HG03103 (cell line): ENCODE measurements around the gene C5orf22.
"Not testable (repeated sequence)": the region's sequence is repeated elsewhere in the genome, so short reads cannot be mapped to it uniquely, and the experiment has no call there.

ENCODE experiments used
- ATAC-seq: cut with Tn5 transposase; IDR thresholded peaks from one replicate; pipeline ENCODE4 v1.9.1; 2021; ENCODE audit warnings: low read depth; ENCODE audit not compliant: unreplicated experiment

C5orf22 gene

DNA sequence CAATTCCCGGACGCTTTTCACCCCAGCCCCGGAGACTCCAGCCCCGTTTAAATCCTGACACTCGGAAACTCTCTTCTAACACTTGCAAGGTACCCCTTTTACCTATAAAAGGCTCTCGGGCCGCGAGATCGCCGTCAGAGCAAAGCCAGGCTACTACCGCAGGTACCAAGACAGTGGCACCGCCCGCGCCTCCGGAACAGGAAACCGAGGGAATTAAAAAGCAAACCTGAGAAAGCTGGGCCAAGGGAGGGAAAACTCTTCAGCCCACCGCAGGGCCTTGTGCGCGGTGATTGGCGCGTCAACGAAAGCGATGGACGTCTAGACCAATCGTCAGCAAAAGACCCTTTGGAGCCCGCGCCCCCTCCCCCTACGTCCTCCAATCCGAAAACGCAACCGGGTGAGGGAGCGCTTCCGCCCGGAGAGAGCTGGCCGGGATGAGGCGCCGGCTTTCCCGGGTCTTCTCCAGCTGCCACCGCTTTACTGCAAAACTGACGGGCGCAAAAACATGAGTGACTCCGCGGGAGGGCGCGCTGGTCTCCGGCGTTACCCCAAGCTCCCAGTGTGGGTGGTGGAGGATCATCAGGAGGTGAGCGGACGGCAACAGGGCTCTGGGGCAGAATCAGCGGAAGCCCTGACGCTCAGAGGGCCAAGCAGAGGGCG, at the start of gene C5orf22, which contains the start of gene DROSHA:
Gene C5orf22 (plus strand): TSS at position 414 of the 660 bp plus-strand sequence. CDS start 92 bp downstream, at position 506.
Gene DROSHA (minus strand): TSS at position 206 of the 660 bp plus-strand sequence. CDS start 3,034 bp downstream, outside the sequence.
- ATAC-seq, result peak; percentile 92

DNA sequence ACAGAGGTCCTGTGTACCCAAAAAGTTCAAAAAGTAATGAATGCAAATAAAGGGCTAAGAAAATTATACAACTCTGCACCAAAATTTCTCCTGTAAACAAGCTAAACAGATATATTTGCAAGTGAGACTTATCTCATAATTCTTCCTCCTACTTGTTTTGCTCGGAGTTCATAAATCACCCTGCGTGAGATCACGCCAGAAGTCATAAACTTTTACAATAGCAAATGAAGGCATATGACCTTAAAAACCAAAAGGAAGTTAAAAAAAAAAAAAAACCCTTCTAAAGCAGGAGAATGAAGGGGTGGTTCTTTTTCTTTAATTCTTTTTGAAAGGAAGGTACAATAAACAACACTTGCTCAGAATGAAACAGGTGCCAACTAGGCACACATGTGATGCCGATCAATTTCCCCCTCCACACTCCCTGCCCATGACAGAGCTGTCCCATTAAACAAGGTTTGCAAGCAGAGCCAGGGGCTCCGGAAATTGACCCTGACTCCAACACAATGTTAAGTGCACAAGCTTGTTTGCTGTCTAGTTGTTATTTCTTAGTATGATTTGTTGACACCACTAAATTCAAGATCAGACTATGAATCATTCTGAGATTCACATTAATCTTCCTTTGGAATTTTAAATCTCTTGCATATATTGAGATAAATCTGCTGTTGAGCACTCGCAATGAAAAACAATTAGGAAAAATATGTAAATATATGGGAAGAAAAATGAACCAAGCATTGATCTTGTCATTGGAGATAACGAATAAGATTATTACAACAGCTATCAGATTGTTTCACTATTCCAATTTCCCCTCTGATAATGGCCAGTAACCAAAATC, 46.5 kb upstream of the C5orf22 start:
- no peak for ATAC-seq

DNA sequence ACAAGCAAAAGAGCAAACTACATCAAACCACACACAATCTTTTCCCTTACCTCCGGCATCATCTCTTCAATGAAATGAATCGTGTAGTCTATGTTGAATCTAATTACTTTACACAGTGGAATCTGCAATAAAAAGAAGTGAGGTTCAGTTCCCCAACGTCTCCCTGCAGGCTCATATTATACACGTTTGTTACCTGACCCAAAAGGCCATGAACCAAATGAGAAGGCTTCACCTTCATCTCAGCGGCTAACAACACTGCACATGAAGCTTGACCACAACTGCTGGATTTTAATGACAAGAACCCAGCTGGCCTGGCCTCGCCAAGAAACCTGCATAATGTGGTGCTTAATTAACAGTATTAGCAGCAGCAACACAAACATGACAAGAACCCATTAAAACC, 45.7 kb upstream of the C5orf22 start:
- no peak for ATAC-seq

DNA sequence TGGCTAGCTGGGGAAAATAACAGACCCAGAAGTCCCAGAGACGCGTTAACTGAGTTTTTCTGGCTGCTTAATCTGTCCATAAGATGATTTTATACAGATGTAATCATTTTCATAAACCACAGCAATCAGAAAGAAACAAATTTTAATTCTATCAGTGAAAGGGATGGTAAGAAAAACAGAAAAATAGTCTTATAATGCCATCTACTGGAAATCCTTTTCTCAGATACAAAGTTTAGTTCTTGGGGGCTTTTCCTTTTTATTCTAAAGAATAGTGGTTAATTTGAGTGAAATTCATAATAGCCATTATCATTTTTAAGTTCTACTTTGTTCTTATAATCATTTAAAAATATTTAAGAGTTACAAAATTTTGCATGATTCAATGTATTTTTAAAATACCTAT, 44.6 kb upstream of the C5orf22 start:
- ATAC-seq, result no peak

DNA sequence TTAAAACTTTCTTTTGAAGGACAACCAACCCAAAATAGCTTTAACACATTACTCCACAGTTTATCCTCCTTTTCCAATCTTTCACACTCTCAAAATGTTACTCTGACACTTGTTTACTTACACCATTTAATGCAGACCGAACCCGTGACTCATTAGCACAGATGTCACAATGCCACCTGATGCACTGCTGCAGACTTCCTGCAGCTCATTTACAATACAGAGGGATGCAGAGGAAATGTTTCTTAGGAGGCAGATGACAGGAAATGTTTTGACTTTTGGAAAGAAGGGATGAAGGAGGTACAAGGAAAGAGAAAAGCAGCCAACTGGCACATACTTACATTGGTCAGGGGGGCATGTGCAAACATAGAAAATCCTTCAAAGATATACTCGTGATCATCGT, 39.2 kb upstream of the C5orf22 start:
- no peak for ATAC-seq

DNA sequence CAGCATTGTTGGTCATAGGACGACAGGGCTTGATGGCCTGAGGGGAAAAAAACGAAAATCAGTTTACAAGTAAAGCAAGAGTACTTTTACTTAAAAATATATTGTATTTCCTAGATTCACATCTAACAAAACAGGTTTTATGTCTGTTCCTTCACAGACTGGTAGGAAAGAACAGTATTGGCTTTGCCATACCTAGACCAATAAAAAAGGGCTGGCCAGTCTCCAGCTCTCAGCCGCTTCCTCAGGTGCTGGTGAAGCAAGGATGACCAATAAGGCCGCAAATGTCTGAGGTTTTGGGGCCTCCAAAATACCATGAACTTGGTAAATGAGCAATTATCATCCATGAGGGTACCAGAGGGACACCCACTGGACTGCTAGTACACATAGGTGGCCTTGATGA, 36.8 kb upstream of the C5orf22 start:
- ATAC-seq, result no peak

DNA sequence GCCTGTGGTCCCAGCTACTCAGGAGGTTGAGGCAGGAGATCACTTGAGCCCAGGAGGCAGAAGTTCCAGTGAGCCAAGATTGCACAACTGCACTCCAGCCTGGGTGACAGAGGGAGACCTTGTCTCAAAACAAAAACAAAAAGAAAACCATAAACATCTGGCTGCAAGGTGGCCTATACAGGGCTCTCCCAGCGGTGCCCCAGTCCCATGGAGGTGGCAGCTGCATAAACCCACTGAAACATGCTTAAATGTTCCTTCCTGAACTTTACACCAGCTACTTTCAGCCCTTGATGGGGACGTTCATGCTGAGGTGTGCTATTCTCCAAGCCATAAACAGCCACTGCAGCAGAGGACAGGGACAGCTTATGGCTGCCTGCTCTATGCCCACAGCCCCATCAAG, 35.8 kb upstream of the C5orf22 start:
- no peak for ATAC-seq

DNA sequence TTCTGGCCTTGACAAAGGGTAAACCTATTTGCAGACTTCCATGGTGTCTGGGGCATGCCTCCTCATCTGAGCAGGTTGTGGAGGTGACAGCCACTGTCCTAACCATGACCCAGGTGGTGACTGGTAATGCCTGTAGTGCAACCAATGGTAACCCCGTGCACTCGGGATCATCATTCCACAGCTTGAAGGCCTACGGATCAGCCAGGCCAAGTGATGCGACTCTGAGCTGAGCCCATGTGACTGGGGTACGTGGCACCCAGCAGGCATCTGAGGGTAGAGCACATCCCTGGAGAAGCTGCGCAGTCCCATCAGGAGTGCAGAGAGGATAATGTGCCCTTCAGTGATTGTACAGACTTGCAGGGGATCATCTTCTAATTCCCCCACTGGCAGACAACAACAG, 35.2 kb upstream of the C5orf22 start:
- ATAC-seq, result no peak

DNA sequence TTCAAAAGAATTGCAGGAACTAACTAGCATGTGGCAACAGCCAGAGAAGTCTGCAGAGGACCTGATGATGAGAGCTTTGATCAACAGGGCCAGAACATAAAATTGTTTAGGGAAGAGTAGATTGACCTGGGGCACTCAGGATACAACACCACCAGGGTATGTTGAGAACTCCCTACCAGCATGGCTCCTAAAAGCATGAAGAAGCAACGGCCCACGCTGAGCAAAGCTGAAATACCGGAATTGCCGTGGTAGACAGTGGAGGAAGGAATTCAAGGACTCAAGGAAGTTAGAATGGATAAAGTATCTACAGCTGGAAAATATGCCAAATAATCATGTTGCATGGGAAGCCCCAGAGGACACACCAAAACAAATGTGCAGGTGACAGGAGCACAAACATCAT, 31.8 kb upstream of the C5orf22 start:
- ATAC-seq, result no peak

DNA sequence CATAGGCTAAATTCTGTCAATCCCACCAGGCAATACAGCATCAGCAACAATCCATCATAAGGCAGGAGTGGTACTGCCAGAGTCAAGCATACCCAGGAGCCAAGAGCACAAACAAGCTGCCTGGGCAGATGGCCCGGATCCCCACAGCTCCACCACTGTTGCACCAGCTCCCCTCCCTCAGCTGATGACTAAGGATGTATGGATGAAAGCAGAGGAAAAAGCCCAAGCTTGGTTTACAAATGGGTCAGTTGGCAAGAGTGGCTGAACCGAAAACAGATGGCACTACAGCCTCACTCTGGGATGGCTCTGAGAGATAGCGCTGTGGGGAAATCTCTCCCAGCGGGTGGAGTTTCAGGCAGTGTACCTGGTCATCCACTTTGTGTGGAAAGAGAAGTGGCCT, 29.6 kb upstream of the C5orf22 start:
- no peak for ATAC-seq

DNA sequence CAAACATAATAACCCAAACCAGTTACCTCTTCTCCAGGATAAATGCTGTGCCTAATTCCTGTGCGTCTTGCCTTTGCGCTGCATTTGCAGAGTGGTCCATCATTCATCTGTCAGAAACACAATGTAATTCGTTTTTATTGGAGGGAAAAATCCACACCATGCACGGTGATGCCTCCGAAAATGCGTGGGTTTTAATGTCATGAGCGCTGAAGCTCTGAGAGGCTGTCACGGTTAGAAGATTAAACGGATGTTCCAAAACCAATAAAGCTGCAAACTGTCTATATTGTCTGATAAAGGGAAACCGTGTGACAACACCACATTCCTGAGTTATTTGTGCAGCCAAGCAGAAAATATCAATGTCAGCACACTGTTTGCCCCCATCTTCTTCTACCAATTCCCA, 27.6 kb upstream of the C5orf22 start:
- ATAC-seq, result no peak

DNA sequence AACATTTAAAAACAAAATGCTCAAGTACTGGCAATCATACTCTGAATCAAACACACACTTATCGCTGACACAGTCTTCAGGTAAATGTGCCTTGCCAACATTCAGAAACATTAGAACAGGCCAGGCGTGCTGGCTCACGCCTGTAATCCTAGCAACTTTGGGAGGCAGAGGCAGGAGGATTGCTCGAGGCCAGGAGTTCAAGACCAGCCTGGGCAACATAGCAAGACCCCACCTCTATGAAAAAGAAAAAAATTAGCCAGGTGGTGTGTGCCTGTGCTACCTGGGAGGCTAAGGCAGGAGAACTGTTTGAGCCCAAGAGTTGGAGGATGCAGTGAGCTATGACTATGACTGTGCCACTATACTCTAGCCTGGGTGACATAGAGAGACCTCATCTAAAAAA, 20.8 kb upstream of the C5orf22 start:
- ATAC-seq, result no peak

DNA sequence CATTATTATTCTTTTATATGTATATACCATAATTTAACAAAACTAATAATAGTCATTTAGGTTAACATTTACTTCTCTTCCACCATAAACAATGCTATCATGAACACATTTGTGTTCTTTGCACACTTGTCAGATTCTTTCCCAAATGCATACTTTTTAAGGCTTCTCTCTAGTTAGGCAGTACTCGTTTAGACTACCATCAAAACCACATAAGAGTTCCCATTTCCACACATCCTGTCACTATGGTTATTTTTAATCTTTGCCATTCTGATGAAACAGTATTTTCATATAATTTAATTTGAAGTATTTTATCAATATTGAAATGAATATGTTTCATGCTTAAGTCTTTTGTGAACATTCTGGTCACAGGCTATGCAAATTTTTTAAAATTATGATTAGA, 15.3 kb upstream of the C5orf22 start:
- ATAC-seq, result no peak

DNA sequence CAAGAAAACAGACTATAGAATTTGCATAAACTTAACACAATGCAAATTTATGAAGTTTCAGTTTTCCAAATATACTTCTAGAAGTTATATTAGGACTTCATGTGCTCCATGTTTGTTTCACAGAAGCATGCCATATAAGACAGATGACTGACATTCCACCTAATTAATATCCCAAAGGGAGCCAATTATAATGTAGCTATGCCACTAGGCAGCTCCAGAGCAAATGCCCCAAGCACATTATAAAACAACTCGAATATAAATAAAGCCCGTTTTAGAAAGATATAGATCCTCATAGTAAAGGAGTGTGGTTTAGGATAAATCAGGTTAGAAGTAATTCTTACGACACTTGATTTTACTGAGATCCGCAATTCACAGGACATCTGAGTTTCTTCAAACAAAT, 9.1 kb upstream of the C5orf22 start:
- ATAC-seq, result no peak

DNA sequence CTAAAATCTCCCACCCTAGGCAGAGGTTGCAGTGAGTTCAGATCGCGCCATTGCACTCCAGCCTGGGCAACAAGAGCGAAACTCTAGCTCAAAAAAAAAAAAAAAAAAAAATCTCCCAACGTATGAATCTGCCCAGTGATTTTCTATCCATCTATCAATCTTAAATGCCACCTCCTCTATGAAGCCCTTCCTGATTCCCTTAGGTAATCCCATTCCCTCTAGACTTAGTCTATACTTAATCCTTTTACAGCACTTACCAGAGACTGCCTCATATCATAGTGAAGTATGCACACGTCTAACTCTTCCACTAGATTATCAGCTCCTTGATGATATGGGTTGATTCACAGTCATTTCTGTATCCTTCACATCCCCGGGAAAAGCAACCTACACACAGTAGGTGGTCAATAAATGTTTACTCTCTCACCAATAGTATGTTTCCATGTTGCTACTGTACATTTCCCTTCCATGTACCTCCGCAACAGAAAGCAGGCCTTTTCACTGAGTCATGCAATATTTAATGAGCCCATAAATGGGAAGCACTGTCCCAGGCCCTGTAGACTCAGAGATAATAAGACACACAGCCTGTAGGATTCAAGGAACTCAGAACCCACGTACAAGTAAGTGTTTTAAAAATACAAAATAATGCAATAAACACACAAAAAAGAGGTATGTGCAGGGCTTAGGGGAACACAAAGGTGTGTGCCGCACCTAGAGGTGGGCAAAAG, 1.4 kb upstream of the C5orf22 start:
- no peak for ATAC-seq

DNA sequence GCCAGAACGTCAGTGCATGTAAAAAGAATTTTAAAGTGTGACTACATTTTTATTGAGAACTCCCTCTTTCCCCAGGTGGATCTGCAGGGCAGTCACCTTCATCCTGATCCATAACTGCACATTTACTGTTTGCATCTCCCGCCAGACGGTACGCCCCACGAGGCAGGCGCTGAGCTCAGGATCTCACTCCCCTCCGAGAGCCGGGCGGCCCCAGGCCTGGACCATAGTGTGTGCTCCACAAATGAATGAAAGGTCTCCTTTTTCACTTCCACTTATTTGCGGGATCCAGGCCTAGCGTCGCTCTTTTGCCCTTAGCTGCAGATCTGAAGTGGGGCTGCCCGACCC, 586 bp upstream of the C5orf22 start:
- peak; percentile 27 for ATAC-seq

DNA sequence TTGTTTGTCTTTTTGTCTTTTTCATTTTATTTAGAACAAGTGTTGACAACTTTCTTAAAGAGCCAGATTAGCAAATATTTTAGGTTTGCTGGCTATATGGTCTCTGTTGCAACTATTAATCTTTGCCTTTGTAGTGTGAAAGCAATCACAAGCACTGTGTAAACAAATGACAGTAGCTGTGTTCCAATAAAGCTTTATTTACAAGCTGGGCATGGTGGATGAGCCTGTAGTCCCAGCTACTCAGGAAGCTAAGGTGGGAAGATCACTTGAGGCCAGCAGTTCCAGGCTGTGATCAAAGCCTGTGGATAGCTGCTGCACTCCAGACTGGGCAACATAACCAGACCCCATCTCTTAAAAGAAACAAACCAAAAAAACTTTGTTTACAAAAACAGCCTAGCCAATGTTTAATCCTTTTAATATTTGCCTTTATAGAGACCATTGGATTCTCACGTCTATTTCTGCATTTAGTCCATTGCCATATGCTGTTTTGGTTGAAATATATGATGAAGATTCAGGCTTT, 2.5 kb downstream of the C5orf22 start:
- ATAC-seq, result no peak

DNA sequence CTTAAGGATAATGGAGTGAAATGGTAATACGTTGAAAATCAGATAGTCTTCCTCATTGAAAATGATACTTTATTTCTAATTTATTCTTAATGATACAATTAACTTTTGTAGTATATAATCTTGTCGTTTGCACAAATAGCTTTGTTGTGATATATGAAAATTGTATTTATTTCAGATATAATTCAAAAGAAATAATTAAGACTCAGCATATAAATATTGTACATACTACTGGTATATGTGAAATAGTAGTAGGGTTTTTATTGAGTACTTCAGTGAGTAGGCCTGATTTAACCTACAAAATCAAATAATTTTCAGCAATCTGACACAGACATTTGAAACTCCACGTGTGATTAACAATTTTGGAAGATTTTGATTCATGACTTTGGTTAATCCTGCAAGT, 4.8 kb downstream of the C5orf22 start:
- no peak for ATAC-seq

DNA sequence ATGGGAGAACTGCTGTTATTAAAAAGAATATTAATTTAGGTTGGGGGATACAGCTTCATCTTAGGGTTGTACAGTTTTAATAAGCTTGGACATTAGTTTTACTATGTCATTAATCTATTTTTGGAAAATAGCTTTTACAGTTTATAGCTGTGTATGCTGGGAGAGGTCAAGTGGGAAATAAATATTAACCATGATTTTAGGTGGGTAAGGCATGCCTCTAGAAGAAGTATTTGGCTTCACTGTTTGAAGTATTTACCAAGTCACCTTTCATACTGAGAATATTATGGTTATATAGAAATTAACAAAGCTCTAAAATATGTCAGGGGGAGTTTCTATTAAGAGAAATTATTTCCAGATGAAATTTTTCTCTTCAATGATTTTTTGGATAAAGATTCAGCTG, 5.2 kb downstream of the C5orf22 start:
- ATAC-seq, result no peak

DNA sequence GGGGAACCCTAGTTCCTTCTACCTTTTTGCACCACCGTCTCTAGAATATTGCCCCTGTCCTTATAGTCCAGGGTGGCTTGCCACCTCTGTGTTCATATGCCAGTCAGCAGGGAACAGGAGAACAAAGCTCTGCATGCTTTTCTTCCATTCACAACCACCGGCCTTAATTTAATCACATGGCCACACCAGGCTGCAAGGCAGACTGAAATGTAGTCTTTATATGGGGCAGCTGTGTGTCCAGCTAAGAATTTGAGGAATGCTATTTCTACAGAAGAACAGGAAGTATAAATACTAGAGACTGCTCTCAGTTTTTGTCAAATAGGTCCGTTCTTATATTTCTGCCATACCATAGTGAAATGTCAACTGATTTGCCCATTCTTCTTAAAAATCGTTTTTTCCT, 5.8 kb downstream of the C5orf22 start:
- no peak for ATAC-seq

DNA sequence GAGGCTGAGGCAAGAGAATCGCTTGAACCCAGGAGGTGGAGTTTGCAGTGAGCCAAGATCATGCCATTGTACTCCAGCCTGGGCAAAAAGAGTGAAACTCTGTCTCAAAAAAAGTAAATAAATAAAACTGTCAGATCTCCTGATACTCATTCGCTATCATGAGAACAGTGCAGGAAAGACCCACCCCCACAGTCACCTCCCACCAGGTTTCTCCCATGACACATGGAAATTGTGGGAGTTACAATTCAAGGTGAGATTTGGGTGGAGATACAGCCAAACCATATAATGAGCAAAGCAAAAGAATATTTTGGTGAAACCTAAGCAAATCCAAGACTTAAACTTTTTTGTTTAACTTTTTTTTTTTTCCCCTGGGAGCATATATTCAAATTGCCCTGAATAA, 17.0 kb downstream of the C5orf22 start:
- ATAC-seq, result not testable (repeated sequence)
